Measurements from ENCODE around the gene ZNF8.
"Not testable (repeated sequence)": the region's sequence is repeated elsewhere in the genome, so short reads cannot be mapped to it uniquely, and the experiment has no call there.

ZNF8 gene

DNA sequence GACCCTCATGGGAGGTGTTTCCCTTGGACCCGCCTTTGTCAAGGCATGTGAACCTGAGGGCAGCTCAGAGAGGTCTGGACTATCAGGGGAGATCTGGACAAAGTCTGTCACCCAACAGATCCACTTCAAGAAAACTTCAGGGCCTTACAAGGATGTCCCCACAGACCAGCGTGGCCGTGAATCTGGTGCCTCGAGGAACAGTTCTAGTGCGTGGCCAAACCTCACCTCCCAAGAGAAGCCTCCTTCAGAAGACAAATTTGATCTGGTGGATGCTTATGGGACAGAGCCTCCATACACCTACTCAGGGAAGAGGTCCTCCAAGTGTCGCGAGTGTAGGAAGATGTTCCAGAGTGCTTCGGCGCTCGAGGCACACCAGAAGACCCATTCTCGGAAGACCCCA, 59.6 kb downstream of the ZNF8 start:
- no peak for DNase-seq

DNA sequence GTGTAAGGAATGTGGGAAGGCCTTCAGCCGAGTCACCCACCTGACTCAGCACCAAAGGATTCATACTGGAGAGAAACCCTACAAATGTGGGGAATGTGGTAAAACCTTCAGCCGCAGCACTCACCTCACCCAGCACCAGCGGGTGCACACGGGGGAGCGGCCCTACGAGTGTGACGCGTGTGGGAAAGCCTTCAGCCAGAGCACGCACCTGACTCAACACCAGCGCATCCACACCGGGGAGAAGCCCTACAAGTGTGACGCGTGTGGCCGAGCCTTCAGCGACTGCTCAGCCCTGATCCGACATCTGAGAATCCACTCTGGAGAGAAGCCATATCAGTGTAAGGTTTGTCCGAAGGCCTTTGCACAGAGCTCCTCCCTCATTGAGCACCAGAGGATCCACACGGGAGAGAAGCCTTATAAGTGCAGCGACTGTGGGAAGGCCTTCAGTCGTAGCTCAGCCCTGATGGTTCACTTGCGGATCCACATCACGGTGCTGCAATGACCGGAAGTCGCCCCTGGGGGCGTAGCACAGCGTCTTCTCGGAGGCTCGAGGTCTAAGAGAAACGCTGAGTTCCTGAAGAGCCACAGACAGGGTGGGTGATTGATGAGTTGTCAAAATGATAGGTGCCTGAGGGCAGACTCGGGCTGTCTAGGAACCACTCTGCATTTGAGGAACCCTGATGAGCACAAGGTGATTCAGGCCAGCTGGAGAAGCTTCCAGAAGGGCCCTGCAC, 60.2 kb downstream of the ZNF8 start:
- DNase-seq = no peak

DNA sequence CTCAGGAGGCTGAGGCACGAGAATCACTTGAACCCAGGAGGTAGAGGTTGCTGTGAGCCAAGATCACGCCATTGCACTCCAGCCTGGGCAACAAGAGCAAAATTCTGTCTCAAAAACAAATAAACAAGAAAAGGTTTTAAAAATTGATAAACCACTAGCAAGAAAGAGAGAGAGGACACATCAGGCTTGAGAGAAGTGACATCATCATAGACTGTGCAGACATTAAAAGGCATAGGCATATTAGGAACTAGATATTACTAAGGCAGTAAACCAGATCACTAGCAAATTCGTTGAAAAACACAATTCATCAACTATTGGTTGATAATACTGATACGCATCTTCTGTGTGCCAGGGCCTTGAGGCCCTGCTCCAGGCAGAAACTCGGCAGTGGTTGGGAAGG, 66.8 kb downstream of the ZNF8 start:
- no peak for DNase-seq

DNA sequence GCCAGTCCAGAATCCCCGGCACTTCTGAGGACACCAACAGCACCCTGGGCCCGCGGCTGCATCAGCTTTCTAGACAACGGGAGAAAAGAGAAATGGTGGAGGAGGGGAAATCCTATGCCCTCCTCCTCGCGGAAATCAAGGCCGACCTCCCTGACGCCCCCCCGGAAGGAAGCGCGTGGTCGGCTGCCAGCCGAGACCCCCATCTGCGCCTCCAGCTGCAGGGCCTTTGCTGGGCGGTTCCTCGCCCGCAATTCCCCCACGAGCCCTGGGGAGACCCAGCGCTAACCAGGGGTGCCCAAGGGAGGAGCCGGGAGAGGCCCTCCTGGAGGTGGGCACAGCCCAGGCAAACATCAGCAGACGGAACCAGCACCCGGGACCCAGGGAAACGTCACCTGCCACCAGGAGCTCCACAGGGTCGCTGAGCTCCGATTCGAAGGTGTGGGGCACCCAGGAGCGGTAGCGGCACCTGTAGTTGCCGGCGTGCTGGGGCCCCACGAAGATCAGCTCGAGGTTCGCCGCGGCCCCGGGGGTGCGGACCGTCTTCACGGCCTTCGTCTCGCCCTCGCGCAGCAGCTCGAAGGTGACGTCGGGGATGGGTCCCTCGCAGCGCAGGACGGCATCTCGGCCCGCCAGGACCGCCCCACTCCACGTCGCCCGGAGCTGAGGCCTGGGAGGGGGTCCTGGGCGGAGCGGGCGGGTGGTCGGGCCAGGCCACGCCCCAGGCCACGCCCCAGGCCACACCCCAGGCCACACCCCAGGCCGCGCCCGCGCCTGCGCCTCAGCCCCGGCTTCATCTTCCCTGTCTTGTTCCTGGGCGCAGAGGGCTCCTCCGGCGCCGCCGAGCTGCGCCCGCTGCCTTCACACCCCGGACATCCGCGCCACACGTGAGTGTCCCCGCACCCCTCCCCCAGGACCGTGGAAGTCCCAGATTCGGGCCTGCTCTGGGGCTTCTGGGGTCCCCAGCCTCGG, 68.5 kb downstream of the ZNF8 start:
- DNase-seq = peak; percentile 53

DNA sequence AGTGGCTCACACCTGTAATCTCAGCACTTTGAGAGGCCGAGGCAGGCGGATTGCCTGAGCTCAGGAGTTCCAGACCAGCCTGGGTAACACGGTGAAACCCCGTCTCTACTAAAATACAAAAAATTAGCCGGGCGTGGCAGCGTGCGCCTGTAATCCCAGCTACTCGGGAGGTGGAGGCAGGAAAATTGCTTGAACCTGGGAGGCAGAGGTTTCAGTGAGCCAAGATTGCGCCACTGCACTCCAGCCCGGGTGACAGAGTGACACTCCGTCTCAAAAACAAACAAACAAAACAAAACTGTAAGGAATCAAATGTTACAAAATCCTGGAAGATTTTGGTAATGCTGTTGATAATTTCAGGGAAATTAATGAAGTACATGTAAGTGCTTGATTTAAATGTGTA, 69.3 kb downstream of the ZNF8 start:
- not testable (repeated sequence) for DNase-seq

DNA sequence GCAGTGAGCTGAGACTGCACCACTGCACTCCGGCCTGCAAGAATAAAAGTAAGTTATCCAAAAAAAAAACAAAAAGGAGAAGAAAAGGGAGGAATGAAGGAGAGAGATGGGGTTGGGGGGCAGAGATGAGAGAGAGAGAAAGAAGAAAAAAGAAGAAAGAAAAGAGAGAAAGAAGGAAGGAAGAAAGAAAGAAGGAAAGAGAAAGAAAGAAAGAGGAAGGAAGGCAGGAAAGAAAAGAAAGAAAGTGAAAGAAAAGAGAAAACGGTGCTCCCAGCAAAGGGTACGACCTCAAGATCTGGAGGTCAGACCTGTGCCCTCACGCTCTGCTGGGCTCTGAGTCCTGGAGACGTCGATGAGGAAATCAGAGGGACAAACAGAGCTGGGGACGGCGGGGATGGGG, 70.8 kb downstream of the ZNF8 start:
- no peak for DNase-seq

DNA sequence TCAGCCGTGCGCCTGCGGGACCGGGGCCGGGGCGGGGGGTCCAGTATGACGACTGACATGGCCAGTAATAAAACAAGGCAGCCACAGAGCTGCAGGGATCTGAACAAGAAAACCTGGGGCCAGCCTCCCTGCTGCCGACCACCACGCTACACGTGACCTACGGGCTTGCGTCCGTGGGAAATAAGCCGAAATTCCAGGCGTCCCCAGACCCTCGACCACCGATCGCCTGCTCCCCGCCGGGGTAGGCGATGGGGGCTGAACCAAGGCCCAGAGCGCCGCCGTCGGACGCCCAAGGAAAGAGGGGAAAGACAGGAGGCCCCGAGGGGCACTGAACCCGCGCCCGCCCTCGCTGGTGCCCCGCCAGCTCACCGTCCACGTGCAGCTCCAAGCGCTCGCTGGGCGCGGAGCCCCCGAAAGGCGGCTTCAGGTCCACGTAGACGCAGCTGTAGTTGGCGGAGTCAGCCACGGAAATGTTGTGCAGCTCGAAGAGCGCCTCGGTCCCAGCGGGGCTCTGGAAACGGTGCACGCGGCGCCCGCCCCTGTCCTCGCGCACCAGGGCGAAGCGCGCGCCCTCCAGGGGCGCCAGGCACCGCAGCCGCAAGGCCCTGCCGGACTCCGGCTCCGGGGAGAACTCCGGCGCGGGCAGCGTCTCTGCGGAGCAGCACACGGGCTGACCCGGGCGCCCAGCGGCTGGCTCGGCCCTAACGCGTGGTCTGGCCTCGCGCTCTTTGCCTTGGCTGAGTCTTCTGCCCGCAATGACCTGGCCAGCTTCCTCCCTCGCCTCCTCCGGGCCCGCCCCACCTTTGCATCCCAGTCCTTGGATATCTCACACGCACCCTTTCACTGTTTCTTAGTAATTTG, 71.5 kb downstream of the ZNF8 start:
- DNase-seq = no peak

DNA sequence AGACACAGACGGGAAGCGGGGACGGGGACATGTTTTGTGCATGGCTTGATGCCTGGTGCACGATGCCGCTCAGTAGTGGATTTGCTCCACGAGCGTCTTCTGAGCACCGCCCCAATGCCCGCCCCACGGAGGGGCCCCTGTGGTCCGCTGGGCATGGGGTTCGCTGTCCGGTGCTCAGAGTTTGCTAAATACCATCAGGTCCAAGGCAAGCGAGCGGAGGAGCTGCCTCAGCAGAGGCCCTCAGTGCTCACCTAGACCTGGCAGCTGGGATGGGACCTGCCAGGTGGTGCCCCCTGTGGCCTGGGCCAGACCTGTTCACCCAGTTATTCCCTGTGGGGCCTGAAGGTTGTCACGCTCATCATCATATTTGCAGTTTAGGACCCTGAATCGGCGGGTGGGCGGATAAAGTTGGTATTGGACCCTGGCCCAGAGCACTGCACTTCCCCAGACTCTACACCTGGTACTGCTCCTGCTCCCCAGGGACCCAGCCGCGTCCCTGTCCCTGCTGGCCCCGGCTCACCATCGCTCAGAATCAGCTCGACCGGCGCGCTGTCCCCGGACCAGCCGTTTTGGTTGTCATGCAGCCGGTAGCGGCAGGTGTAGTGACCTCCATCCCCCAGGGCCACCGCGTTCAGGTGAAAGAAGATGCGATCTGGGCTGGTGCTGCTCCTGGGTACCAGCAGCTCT, 72.3 kb downstream of the ZNF8 start:
- no peak for DNase-seq

DNA sequence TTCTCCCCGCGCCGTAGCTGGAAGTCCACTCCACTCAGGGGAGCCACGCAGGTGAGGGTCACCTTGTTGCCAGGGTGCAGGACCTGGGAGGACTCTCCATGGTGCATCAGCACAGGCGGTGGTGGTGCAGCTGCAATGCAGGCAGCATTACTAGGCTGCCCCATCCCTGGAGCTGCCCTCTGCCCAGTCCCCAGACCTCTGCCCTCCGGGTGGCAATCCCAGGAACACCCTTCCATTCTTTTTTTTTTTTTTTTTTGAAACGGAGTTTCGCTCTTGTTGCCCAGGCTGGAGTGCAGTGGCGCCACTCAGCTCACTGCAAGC, 72.8 kb downstream of the ZNF8 start:
- no peak for DNase-seq

DNA sequence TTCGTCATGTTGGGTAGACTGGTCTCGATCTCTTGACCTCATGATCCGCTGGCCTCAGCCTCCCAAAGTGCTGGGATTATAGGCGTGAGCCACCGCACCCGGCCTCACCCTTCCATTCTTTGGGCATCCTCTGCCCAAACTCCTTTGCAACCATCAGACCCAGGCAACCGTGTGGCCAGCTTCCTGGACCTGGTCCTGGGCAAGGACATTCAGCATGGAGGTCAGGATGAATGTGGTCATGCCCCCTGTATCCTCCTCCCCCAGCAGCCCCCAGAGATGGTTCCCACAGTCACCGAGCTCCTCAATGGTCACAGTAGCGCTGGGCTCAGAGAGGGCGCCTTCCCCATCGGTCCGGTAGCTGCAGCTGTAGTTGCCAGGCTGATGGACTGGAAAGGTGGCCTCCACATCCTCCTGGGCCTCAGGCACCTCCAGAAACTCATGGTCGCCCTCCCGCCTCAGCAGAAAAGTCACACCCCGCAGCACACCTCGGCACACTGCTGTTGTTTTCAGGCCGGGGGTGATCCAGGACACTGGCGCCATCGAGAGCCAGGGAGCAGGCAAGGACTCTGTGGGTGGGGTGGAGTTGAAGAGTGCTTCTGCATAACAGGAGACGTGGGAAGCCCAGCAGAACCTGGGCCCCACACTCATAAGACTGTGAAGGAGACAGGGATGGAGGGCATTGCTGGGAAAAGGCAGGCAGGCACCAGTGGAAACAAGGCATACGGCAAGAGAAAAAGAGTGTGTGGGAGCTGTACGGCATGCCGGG, 73.4 kb downstream of the ZNF8 start:
- DNase-seq = no peak
